HepG2 (cell line): ENCODE data around the gene SELL. TPM values are rescaled to one million over a fixed set of nuclear protein-coding genes. Genes with fewer than 3 reads are reported as not detected.

Experiments used
- ATAC-seq: fragments of 200-7000 bp; cut with Tn5 transposase; 3 replicates; pipeline ENCODE4 v1.9.1; 2020; ENCODE audit warnings: mild to moderate bottlenecking, moderate library complexity
- BruUV-seq: library from RNA; stranded (reverse); fragments of 400-500 nt; replicated peaks from 2 replicates; lab custom pipeline; 2021; lab: Mats Ljungman, UMichigan
- CTCF ChIA-PET: fragments of 300-600 bp; formaldehyde crosslinking; extraction: SDS; loops from one replicate; lab custom pipeline; 2021; ENCODE audit warnings: low total read pairs, inconsistent platforms, low intra/inter-chr PET ratio; lab: Yijun Ruan, JAX
- POLR2A ChIA-PET: fragments of 350-600 bp; sonication (Branson Sonifier 250); formaldehyde crosslinking; loops from one replicate; lab custom pipeline; 2020; ENCODE audit warnings: antibody characterized with exemption, inconsistent platforms; lab: Yijun Ruan, JAX
- DNase-seq: peaks from one replicate; pipeline ENCODE4 v3.0.0-alpha.2; 2015; ENCODE audit warnings: low spot score
- FAIRE-seq: peaks from 3 replicates; lab custom pipeline; 2011; peaks lifted over from hg19 to GRCh38; lab: Jason Lieb, UNC
- H2AFZ ChIP-seq: one replicate; pipeline ENCODE4 v1.6.1; 2011; ENCODE audit warnings: low read length, inconsistent platforms
- H3K27ac ChIP-seq: fragments of 300-600 bp; 3 replicates; pipeline ENCODE4 v1.8.0; 2011; ENCODE audit warnings: mixed run types, mild to moderate bottlenecking, mixed read lengths, low read length, inconsistent platforms; ENCODE audit not compliant: insufficient read depth; ENCODE audit errors: extremely low read length
- H3K27me3 ChIP-seq, 2 experiments: fragments of 200-600 bp in 1 of 2; 2 replicates in 1 of 2; 3 replicates in 1 of 2; pipeline versions ENCODE4 v1.6.0 to v1.8.0; 2011; ENCODE audit warnings: low read length in 2 of 2, mild to moderate bottlenecking in 2 of 2, moderate library complexity in 2 of 2, inconsistent platforms in 1 of 2; ENCODE audit not compliant: insufficient read depth in 2 of 2, control insufficient read depth in 1 of 2
- H3K36me3 ChIP-seq, 2 experiments: fragments of 200-600 bp in 1 of 2; replicated peaks in 1 of 2; 2 replicates in 1 of 2; 3 replicates in 1 of 2; pipeline versions ENCODE4 v1.5.1 to v1.8.0; 2011; ENCODE audit warnings: low read length in 2 of 2, inconsistent platforms in 1 of 2; ENCODE audit not compliant: insufficient read depth in 2 of 2, control insufficient read depth in 1 of 2
- H3K4me1 ChIP-seq: 2 replicates; pipeline ENCODE4 v1.5.1; 2012; ENCODE audit warnings: low read length, inconsistent platforms; ENCODE audit not compliant: insufficient read depth
- H3K4me2 ChIP-seq: 2 replicates; pipeline ENCODE4 v1.6.0; 2011; ENCODE audit warnings: low read depth, low read length, inconsistent platforms
- H3K4me3 ChIP-seq, 3 experiments: fragments of 200-600 bp in 1 of 3; sonication (generic), shearing (Covaris generic) in 1 of 3; replicated peaks in 1 of 3; 2 replicates each; pipeline ENCODE4 v1.5.1; 2011 to 2016; ENCODE audit warnings: low read length in 3 of 3, inconsistent platforms in 2 of 3, low read depth in 2 of 3, mild to moderate bottlenecking in 2 of 3, control low read depth in 1 of 3, mixed read lengths in 1 of 3; ENCODE audit not compliant: insufficient read depth in 1 of 3
- H3K79me2 ChIP-seq: one replicate; pipeline ENCODE4 v1.6.1; 2011; ENCODE audit warnings: low read length, inconsistent platforms; ENCODE audit not compliant: insufficient read depth
- H3K9ac ChIP-seq: 2 replicates; pipeline ENCODE4 v1.6.0; 2011; ENCODE audit warnings: mild to moderate bottlenecking, low read depth, low read length, inconsistent platforms; ENCODE audit not compliant: insufficient read depth
- H3K9me3 ChIP-seq: 2 replicates; pipeline ENCODE4 v1.5.1; 2012; ENCODE audit warnings: mild to moderate bottlenecking, low read length
- H4K20me1 ChIP-seq: 2 replicates; pipeline ENCODE4 v1.6.0; 2011; ENCODE audit warnings: inconsistent platforms, mild to moderate bottlenecking, low read length, moderate library complexity; ENCODE audit not compliant: insufficient read depth
- IKZF4 ChIP-seq: sonication (generic); formaldehyde crosslinking; IDR thresholded peaks from 2 replicates; pipeline ENCODE4 v1.5.1; 2020; ENCODE audit warnings: borderline replicate concordance, mild to moderate bottlenecking, low read depth, missing genetic modification reagents; ENCODE audit errors: not compliant biosample characterization
- POLR2AphosphoS5 ChIP-seq: IDR thresholded peaks from 2 replicates; pipeline ENCODE4 v1.6.1; 2012; ENCODE audit warnings: low read depth, low read length
- PRMT3 ChIP-seq: sonication (generic); formaldehyde crosslinking; IDR thresholded peaks from 2 replicates; pipeline ENCODE4 v1.8.1; 2022; ENCODE audit warnings: low read depth, mild to moderate bottlenecking, moderate library complexity, missing genetic modification reagents, borderline replicate concordance
- RFX1 ChIP-seq: fragments of 450-650 bp; IDR thresholded peaks from 2 replicates; pipeline ENCODE4 v1.6.1; 2017
- THRA ChIP-seq: sonication (generic); formaldehyde crosslinking; IDR thresholded peaks from 2 replicates; pipeline ENCODE4 v1.4.0; 2020; ENCODE audit warnings: missing genetic modification reagents, borderline replicate concordance
- TMF1 ChIP-seq: sonication (generic); formaldehyde crosslinking; IDR thresholded peaks from 2 replicates; pipeline ENCODE4 v1.8.1; 2022; ENCODE audit warnings: low read depth, missing genetic modification reagents
- ZNF232 ChIP-seq: sonication (generic); formaldehyde crosslinking; IDR thresholded peaks from 2 replicates; pipeline ENCODE4 v1.4.0; 2020; ENCODE audit warnings: missing genetic modification reagents, borderline replicate concordance
- ZNF574 ChIP-seq: sonication (generic); formaldehyde crosslinking; IDR thresholded peaks from 2 replicates; pipeline ENCODE4 v1.4.0; 2020; ENCODE audit warnings: missing genetic modification reagents
- WGBS: methylation state at CpG from one replicate; pipeline ENCODE4 v1.1.6; 2017; ENCODE audit warnings: low lambda C conversion rate; 5-methylcytosine and 5-hydroxymethylcytosine counted together
- in situ Hi-C: cut with HindIII; loops from 2 replicates; pipeline ENCODE4 v1.10.0; 2017; ENCODE audit warnings: low pct_unique_long_range_greater_than_20kb; ENCODE audit not compliant: extremely low pct_ligation_motif_present
- intact Hi-C: fragments of 100-400 bp; cut with micrococcal nuclease; formaldehyde crosslinking; loops from one replicate; pipeline ENCODE4 v1.10.0; 2022; ENCODE audit not compliant: unreplicated experiment
- polyA plus RNA-seq, 8 experiments: library from polyadenylated mRNA; depleted of rRNA in 3 of 8; stranded (reverse) in 7 of 8; unstranded in 1 of 8; fragments of >200 nt; fragmentation: Illumina TruSeq in 4 of 8; extraction: Trizol in 4 of 8; gene quantifications; 2 replicates each; pipeline versions ENCODE4 v1.2.1 to v1.2.3, GENCODE V29; 2011 to 2016; ENCODE audit warnings: low read depth in 4 of 8, missing spikeins in 1 of 8, mixed read lengths in 1 of 8; ENCODE audit not compliant: insufficient read depth in 1 of 8
- total RNA-seq, 5 experiments: library from RNA; depleted of rRNA; stranded (reverse); fragments of >200 nt; fragmentation: Illumina TruSeq; extraction: Trizol; gene quantifications; 2 replicates each; pipeline ENCODE4 v1.2.3, GENCODE V29; 2016; ENCODE audit warnings: low read depth in 1 of 5

The SELL gene
- total and polyA plus RNA-seq, 2 of the 13 experiments (the other 11 are each of a cell fraction or from before 2014, with no cell fraction given) = 0.13 to 0.18 TPM

- Histone ChIP-seq H3K9ac (no peak overlapping the region), H3K4me3 (no peak overlapping the region), H3K27me3 (no peaks in the 10 kb centered on the region), H3K27ac (no peak overlapping the region), H3K9me3 (no peaks in the 10 kb centered on the region), H3K79me2 (no peaks in the 10 kb centered on the region), H4K20me1 (no peaks in the 10 kb centered on the region), H3K4me2 (no peak overlapping the region), H3K4me1 (peaks cover 25% of the 10 kb centered on the region), H3K36me3 (no peaks in the 10 kb centered on the region), H2AFZ (no peak overlapping the region)
- ATAC-seq = no peak
- DNase-seq = no peak
- no peak for FAIRE-seq
- POLR2A ChIA-PET = no interaction called here
- in situ Hi-C loops (no loop called here), intact Hi-C loops (no loop called here)
- TF ChIP-seq ZNF574 (CRISPR knock-in tag) (no peak), RFX1 (no peak), IKZF4 (CRISPR knock-in tag) (no peak), ZNF232 (CRISPR knock-in tag) (no peak), PRMT3 (CRISPR knock-in tag) (no peak), THRA (CRISPR knock-in tag) (no peak), POLR2AphosphoS5 (no peak), TMF1 (no peak)
- no TSS peak for BruUV-seq
- CTCF ChIA-PET = no interaction called here
- 65% methylated on average over 2 of the region's 2 CpGs for WGBS
These were observed 12.3 kb upstream of the SELL start for GRCh38 chr1:169723763-169724162.
